Measurements from ENCODE around the gene C1orf116.
A peak's percentile ranks its signal among the peaks of the same experiment; 100 is the strongest.

C1orf116 gene

GRCh38 chr1:207019661-207020060 lies 12.9 kb downstream of the C1orf116 start:
- DNase-seq (ENCODE audit: low read depth) = no peak

DNA sequence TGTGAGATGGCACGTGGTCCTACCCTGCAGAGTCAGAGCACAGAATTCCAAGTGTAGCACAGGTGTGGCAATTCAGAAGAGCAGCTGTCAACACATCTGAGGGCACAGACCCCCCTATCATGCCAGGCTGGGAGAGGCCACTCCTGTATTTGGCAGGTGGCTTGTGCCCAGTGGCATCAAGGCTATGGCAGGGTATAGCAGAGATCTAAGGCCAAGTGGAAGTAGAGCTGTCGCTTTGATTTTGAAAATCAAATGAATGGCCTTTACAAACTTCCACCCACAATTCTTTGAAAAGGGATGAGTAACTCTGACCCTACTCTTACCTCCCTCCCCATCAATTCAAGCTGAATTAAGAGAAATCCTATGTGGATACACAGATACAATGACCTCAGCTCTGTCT lies 13.4 kb downstream of the C1orf116 start:
- DNase-seq (ENCODE audit: low read depth) = no peak

- DNase-seq (ENCODE audit: low read depth) = no peak
These were observed 13.8 kb downstream of the C1orf116 start for GRCh38 chr1:207018707-207019106.

- DNase-seq (ENCODE audit: low read depth) = no peak
These were observed 14.7 kb downstream of the C1orf116 start for GRCh38 chr1:207017615-207018559.

DNA sequence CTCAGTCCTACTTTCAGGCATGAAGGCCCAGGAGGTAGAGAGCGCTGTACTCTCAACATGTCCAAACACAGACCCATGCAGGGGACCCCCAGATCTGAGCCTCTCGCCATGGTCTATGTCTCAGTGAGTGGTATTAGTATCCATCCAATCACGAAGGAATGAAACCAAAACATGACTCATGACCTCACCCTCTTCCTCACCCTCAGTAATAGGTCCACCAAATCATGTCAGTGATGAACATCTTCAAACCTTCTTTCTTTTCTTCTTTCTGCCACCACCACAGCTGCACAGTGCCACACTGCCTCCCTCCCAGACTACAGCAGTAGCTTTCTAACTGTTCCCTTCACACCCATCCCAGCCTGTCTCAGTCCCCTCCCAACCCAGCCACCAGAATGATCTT lies 16.8 kb downstream of the C1orf116 start:
- DNase-seq (ENCODE audit: low read depth) = no peak

DNA sequence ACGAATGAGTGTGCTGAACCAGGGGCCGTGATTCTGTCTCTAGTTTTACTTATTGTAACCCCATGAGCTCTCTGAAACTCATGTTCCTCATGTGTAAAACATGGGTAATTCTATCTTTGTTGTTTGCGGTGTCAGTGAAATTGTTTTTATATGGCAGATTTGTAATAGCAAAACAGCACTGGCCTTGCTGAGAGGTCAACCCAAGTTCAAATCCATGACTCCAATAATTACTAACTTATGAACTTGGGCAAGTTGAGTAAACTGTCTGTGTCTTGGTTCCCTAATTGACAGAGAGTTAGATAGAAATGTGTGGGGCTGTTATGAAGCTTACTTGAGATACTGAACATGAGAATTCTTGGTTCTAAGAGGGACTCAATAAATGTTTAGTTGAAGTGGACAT lies 17.8 kb downstream of the C1orf116 start:
- no peak for DNase-seq (ENCODE audit: low read depth)

DNA sequence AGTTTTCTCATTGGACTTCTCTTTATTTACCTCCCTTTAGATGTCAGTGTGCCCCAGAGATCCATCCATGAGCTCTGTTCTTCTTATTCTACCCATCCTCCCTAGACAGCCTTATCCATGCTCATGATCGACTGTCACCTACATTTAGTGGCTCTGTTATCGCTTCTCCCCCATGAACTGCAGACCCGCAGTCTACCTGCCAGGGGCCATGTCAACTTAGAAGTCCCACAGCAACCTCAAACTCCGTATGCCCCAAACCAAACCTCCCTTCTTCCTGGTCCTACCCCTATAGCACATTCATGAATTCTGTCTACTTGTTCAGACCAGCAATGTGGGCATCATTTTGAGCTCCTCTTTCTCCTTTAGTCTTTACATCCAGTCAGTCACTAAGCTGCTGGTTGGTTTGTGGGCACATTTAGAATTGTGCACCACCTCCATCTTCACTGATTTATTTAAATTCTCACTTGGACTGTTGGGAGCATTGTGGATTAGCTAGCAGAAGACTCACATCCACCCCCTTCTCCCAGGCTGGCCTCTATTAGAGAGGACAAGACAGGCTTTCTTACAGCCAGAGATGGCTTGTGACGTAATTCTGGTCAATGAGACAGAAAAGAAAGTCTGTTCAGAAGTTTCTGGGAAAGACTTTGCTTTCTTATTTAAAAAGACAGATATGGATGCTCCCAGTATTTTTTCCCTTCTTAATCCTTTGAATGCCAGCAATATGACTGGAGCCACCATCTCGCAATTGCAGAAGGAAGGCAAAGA lies 19.1 kb downstream of the C1orf116 start:
- no peak for DNase-seq (ENCODE audit: low read depth)

GRCh38 chr1:207010726-207011125 lies 21.8 kb downstream of the C1orf116 start:
- DNase-seq (ENCODE audit: low read depth) = no peak

GRCh38 chr1:207009945-207010344 lies 22.6 kb downstream of the C1orf116 start:
- DNase-seq (ENCODE audit: low read depth) = no peak

GRCh38 chr1:207009182-207009850 lies 23.2 kb downstream of the C1orf116 start:
- DNase-seq (ENCODE audit: low read depth) = no peak

GRCh38 chr1:207007352-207008033 lies 25.1 kb downstream of the C1orf116 start:
- DNase-seq (ENCODE audit: low read depth) = no peak

- no peak for DNase-seq (ENCODE audit: low read depth)
These were observed 25.6 kb downstream of the C1orf116 start for GRCh38 chr1:207006914-207007313.

GRCh38 chr1:207006083-207006482 lies 26.5 kb downstream of the C1orf116 start:
- no peak for DNase-seq (ENCODE audit: low read depth)

DNA sequence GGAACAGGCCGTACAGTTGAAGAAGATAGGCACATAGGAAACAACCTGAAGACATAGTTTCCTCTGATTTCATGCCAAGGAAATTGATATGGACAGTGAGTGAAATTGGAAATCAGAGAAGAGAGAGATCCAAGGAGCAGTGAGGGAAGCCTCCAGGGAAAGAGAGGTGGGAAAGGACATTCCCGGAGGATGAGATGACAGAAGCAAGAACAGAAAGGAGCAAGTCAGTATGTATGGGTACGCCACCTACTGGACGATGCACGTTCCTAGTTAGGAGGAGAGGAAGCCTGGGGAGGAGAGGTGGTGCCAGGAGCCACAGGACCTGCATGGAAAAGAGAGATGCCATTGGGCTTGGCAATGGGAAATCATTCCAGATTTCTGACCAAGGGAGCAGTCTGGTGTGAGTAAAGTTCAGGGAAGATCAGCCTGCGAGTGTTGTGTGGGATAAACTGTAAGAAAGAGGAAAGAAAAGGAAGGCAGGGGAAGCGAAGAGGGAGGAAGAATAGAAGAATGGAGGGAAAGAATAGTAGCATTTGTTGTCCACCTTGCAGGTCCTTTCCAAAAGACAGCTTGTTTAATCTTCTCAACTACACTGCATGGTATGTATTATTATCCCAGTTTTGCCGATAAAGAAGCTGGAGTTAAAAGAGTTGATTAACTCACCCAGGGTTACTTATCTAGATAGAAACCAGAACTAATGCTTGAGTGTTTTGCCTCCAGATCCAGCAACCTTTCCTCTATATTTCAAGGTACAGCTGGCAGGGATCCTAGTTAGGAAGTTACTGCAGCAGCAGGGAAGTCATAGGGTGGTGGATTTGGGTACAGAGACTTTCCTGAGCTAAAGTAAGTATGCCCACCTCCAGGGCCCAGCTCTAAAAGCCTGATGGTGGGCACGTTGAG lies 27.4 kb downstream of the C1orf116 start:
- DNase-seq (ENCODE audit: low read depth) = peak; percentile 16

GRCh38 chr1:207003210-207003609 lies 29.3 kb downstream of the C1orf116 start:
- no peak for DNase-seq (ENCODE audit: low read depth)

DNA sequence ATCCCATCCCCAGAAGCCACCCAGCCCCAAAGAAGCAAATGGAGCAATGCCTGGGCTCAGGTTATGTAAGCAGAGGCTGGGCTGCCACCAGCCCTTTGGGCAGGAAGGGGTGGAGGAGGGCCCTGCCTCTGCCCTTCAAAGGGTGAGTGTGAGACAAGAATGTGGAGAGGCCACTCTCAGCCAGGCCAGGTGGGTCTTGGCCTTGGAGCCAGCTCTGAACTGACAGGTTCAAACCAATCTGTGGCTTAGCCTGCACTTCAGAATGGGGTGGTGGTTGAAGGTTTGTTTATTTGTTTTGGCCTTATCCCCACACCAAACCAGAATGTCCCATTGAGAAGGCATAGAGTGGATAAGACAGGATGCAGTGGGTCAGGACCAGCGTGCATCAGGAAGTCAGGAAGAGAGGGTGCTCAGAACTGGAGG lies 29.8 kb downstream of the C1orf116 start:
- no peak for DNase-seq (ENCODE audit: low read depth)

- DNase-seq (ENCODE audit: low read depth) = no peak
These were observed 30.9 kb downstream of the C1orf116 start for GRCh38 chr1:207001492-207002245.

DNA sequence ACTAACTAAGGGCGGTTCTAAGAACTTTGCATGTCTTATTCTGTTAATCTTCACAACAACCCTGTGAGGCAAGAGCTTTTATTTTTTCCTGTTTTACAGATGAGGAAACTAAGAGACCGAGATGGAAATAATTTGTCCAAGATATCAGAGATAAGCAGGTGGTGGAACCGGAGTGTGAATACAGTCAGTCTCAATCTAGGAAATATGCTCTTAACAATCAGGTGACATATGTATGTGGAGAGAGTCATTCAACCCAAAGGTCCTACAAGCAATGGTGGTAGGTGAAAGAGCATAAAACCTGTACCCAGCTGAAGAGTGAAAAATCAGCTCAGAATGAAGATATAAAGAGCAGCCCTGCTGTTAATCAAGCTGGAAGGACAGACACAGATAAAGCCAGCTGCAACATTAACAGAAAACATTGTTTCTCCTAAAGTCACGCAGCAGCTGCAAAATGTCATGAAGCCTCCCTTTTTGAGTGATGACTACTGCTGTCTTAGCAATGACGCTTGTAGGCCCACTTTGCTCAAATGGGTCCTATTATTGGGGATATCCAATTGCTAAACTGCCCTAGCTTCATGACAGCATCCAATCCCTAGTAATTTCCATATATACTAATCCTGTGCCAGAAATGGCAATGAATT lies 31.8 kb downstream of the C1orf116 start:
- DNase-seq (ENCODE audit: low read depth) = no peak

GRCh38 chr1:206998816-206999215 lies 33.7 kb downstream of the C1orf116 start:
- DNase-seq (ENCODE audit: low read depth) = no peak

- no peak for DNase-seq (ENCODE audit: low read depth)
These were observed 39.8 kb downstream of the C1orf116 start for GRCh38 chr1:206992790-206993189.

Measured in activated T-cell treated with anti-CD3 and anti-CD28 coated beads for 1 hour (primary cell).